Measurements from ENCODE around the gene NAB2. TPM values are rescaled to one million over a fixed set of nuclear protein-coding genes. Genes with fewer than 3 reads are reported as not detected.

The NAB2 gene
- polyA plus RNA-seq, 1 experiment = 50.2 TPM

DNA sequence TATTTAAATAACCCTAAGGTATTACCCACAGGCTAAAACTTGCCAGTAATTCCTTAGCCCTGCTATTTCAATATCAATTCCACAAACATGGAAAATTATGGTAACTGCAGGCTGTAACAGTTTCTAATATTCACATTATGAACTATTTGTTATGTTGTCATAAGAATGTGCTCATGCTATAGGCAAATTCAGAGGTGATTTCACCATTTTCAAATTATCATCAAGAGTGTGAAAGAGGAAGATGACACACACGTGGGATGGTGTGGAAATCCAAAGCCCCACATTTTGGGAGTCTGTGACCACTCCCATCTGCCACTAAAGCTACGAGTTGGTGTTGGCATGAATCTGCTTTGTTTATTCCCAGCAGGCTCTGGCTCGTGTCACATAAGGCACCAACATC, 33.1 kb upstream of the NAB2 start:
- no peaks in the 10 kb centered on the region for H3K27me3 ChIP-seq (ENCODE audit: control insufficient read depth, insufficient read depth, low read length)
- ChIA-PET POLR2A (no interaction called here), CTCF (interaction anchor here (0.6 to 8.2 kb wide), 2 partner anchors 49 to 1124 kb away, joined by 3 to 148 read pairs; partner anchors contain the start of gene ZBTB39)
- no peak for DNase-seq (ENCODE audit: low read depth)
- TF ChIP-seq, protein P1, sequence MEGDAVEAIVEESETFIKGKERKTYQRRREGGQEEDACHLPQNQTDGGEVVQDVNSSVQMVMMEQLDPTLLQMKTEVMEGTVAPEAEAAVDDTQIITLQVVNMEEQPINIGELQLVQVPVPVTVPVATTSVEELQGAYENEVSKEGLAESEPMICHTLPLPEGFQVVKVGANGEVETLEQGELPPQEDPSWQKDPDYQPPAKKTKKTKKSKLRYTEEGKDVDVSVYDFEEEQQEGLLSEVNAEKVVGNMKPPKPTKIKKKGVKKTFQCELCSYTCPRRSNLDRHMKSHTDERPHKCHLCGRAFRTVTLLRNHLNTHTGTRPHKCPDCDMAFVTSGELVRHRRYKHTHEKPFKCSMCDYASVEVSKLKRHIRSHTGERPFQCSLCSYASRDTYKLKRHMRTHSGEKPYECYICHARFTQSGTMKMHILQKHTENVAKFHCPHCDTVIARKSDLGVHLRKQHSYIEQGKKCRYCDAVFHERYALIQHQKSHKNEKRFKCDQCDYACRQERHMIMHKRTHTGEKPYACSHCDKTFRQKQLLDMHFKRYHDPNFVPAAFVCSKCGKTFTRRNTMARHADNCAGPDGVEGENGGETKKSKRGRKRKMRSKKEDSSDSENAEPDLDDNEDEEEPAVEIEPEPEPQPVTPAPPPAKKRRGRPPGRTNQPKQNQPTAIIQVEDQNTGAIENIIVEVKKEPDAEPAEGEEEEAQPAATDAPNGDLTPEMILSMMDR (IDR thresholded peaks at IDR 0.05; ENCODE audit: insufficient read depth, low read depth, low read length) = no peak
- H3K36me3 ChIP-seq (ENCODE audit: control insufficient read depth, insufficient read depth, low read length) = peaks cover 1% of the 10 kb centered on the region; the same call in 1 of the 2 replicates
- no peak overlapping the region for H3K4me3 ChIP-seq (ENCODE audit: low read depth, low read length)

DNA sequence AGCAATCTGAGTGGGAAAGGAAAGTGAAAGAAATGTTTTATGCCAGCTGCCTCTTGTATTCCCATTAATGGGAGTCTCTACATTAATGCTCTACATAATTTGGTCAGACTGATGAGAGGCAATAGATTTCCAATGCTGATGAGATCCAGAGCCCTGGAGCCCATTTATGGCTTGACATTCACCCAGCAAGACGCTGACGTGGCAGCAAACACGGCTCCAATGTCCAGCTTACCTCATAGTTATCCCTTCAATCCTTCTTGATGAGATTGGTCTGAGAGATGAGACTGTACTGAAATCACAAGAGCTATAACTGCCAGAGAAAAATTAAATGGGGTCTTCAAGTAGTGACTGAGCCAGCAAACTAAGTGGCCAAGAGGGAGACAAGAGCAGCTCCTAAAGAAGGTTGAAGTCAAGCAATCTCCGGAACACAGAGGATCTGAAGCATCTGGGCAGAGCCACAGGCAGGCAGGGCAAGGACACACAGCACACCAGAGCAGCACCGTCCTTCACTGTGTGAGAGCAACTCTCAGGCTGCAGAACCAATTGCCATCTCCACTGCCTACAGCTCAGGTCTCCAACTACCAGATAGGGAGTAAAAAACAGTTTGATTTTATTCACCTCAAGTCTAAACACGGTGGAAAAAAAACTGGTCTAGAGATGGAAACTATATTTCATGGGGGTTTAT, 31.7 kb upstream of the NAB2 start:
- no peaks in the 10 kb centered on the region for H3K27me3 ChIP-seq (ENCODE audit: control insufficient read depth, insufficient read depth, low read length)
- TF ChIP-seq, protein P1 (IDR thresholded peaks at IDR 0.05; ENCODE audit: insufficient read depth, low read depth, low read length) = no peak
- ChIA-PET POLR2A (no interaction called here), CTCF (interaction anchor here (0.6 to 8.2 kb wide), 5 partner anchors 40 to 207 kb away, joined by 3 to 148 read pairs (median 4); partner anchors contain the start of gene ZBTB39)
- no peak overlapping the region for H3K4me3 ChIP-seq (ENCODE audit: low read depth, low read length)
- peaks cover 1% of the 10 kb centered on the region; the same call in 1 of the 2 replicates for H3K36me3 ChIP-seq (ENCODE audit: control insufficient read depth, insufficient read depth, low read length)
- no peak for DNase-seq (ENCODE audit: low read depth)

DNA sequence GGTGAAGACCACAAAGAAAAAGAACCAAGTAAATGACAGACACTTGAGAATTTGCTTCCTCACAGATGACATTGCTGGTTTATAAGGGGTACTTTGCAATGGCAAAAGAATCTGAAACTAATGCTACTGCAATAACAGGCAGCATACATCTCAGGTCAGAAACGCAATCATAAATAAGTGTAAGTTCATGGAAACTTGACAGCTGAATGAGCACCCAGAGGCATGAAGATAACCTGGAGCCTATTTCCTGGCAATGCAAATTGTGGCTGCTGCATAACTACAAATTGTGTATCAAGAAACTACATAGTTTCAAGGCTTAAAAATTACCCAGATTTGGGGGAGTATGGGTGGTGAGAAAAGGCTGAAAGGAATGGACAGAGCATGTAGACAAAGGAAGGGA, 30.5 kb upstream of the NAB2 start:
- Histone ChIP-seq H3K4me3 (ENCODE audit: low read depth, low read length) (no peak overlapping the region), H3K27me3 (ENCODE audit: control insufficient read depth, insufficient read depth, low read length) (no peaks in the 10 kb centered on the region), H3K36me3 (ENCODE audit: control insufficient read depth, insufficient read depth, low read length) (peaks cover 1% of the 10 kb centered on the region; the same call in 1 of the 2 replicates)
- no peak for DNase-seq (ENCODE audit: low read depth)
- POLR2A ChIA-PET = no interaction called here
- TF ChIP-seq, protein P1 (IDR thresholded peaks at IDR 0.05; ENCODE audit: insufficient read depth, low read depth, low read length) = no peak
- CTCF ChIA-PET = interaction anchor here (0.7 to 8.2 kb wide), 6 partner anchors 8 to 490 kb away, joined by 3 to 148 read pairs (median 3); partner anchors contain the start of genes MYO1A and ZBTB39

DNA sequence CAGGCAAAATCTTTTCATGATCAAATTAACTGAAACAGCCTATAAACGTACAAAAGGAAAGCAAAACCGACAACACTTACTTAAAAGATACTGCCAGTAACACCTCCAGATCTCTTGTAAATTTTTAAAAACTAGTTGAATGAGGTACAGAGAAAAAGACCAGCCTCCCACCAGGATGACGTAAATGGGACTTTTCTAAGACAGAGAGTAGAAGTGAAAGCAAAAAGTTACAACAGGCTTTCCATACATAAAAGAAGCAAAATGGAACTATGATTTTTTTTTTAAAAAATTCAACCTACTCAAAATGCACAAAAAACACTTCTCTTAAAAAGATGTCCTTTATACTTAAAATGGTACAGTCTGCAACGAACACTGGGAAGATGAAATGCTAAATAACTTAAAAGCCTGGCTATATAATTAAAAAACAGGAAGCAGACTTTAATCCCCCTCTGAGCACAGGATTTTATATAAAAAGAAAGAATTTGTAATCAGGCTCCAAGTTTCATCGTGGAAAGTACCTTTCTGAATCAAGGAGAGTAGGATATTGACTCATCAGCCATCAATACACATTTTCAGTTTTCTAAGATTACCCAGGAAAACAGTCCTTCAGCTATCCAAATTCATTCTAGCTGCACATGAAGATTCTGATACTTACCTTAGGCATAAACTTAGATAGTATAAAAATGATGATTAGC, 24.8 kb upstream of the NAB2 start:
- Histone ChIP-seq H3K36me3 (ENCODE audit: control insufficient read depth, insufficient read depth, low read length) (no peaks in the 10 kb centered on the region; the same call in 1 of the 2 replicates), H3K27me3 (ENCODE audit: control insufficient read depth, insufficient read depth, low read length) (no peaks in the 10 kb centered on the region), H3K4me3 (ENCODE audit: low read depth, low read length) (no peak overlapping the region)
- TF ChIP-seq, protein P1 (IDR thresholded peaks at IDR 0.05; ENCODE audit: insufficient read depth, low read depth, low read length) = no peak
- ChIA-PET CTCF (interaction anchor here (0.7 to 6.2 kb wide), 5 partner anchors 48 to 61 kb away, joined by 3 to 47 read pairs (median 5); partner anchors contain the start of gene STAT6), POLR2A (no interaction called here)
- DNase-seq (ENCODE audit: low read depth) = no peak

DNA sequence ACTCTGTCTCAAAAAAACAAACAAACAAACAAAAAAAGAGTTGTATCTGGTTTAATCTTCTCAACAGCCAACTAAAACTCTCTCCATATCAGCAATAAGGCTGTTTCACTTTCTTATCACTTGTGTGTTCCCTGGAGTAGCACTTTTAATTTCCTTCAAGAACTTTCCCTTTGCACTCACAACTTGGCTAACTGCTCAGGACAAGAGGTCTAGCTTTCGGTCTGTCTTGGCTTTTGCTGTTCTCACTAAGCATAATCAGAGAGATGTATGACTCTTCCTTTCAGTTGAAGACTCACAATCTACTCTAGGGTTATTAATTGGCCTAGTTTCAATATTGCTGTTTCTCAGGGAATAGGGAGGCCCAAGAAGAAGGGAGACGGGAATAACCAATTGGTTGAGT, 22.7 kb upstream of the NAB2 start:
- TF ChIP-seq, protein P1 (IDR thresholded peaks at IDR 0.05; ENCODE audit: insufficient read depth, low read depth, low read length) = no peak
- ChIA-PET POLR2A (no interaction called here), CTCF (interaction anchor here (1.2 to 6.2 kb wide), 12 partner anchors 11 to 303 kb away, joined by 3 to 47 read pairs (median 6); partner anchors contain the start of genes HSD17B6, NAB2 and STAT6)
- DNase-seq (ENCODE audit: low read depth) = no peak
- Histone ChIP-seq H3K27me3 (ENCODE audit: control insufficient read depth, insufficient read depth, low read length) (no peaks in the 10 kb centered on the region), H3K4me3 (ENCODE audit: low read depth, low read length) (no peak overlapping the region), H3K36me3 (ENCODE audit: control insufficient read depth, insufficient read depth, low read length) (no peaks in the 10 kb centered on the region)

All from BJ (cell line).